Activated CD8-positive, alpha-beta memory T cell treated with anti-CD3 and anti-CD28 coated beads for 4 hours (primary cell): ENCODE results near the gene INPP4A.
"Not testable (repeated sequence)": the region's sequence is repeated elsewhere in the genome, so short reads cannot be mapped to it uniquely, and the experiment has no call there.

Experiments used
- DNase-seq, 2 donors: peaks; one replicate each; pipeline ENCODE4 v3.0.0-alpha.2; 2020; ENCODE audit warnings: low read depth in 2 of 2

INPP4A gene

GRCh38 chr2:98444436-98445176 lies at the start of gene INPP4A:
Gene INPP4A, plus strand, starts transcription at chr2:98444858. Its CDS starts 75,191 bp downstream, at chr2:98520049.
- peak; percentile 56 to 58 for DNase-seq

GRCh38 chr2:98395977-98396376 lies 48.7 kb upstream of the INPP4A start:
- no peak for DNase-seq

GRCh38 chr2:98396745-98397355 lies 47.8 kb upstream of the INPP4A start:
- DNase-seq: no peak

- no peak for DNase-seq
These were observed 45.5 kb upstream of the INPP4A start for GRCh38 chr2:98399140-98399539.

GRCh38 chr2:98403878-98404277 lies 40.8 kb upstream of the INPP4A start:
- no peak for DNase-seq

GRCh38 chr2:98404556-98405250 lies 40.0 kb upstream of the INPP4A start:
- no peak for DNase-seq

GRCh38 chr2:98405301-98405700 lies 39.4 kb upstream of the INPP4A start:
- no peak for DNase-seq

GRCh38 chr2:98408155-98408554 lies 36.5 kb upstream of the INPP4A start:
- no peak for DNase-seq

- peak; percentile 9 to 13 for DNase-seq
These were observed 31.8 kb upstream of the INPP4A start for GRCh38 chr2:98412751-98413458.

- DNase-seq: not testable (repeated sequence)
These were observed 30.4 kb upstream of the INPP4A start for GRCh38 chr2:98414246-98414645.

GRCh38 chr2:98415719-98416248 lies 28.9 kb upstream of the INPP4A start:
- not testable (repeated sequence) for DNase-seq

GRCh38 chr2:98416383-98417159 lies 28.1 kb upstream of the INPP4A start:
- no peak for DNase-seq

GRCh38 chr2:98419544-98419943 lies 25.1 kb upstream of the INPP4A start:
- no peak for DNase-seq

- DNase-seq: no peak
These were observed 24.5 kb upstream of the INPP4A start for GRCh38 chr2:98419977-98420725.

- DNase-seq: no peak
These were observed 22.2 kb upstream of the INPP4A start for GRCh38 chr2:98422449-98422848.

- DNase-seq: no peak
These were observed 17.9 kb upstream of the INPP4A start for GRCh38 chr2:98426771-98427170.

- no peak for DNase-seq
These were observed 12.5 kb upstream of the INPP4A start for GRCh38 chr2:98432145-98432544.

GRCh38 chr2:98433363-98433964 lies 11.2 kb upstream of the INPP4A start:
- no peak for DNase-seq

GRCh38 chr2:98434492-98434891 lies 10.2 kb upstream of the INPP4A start:
- DNase-seq: no peak

- DNase-seq: not testable (repeated sequence)
These were observed 9.0 kb upstream of the INPP4A start for GRCh38 chr2:98435670-98436069.
